ENCODE measurements around the gene SLC25A13. TPM values are rescaled to one million over a fixed set of nuclear protein-coding genes. Genes with fewer than 3 reads are reported as not detected.

SLC25A13 gene
- total RNA-seq, 2 experiments from 2014 or later, result 7.3 to 7.8 TPM

- Mint-ChIP-seq H3K36me3 (ENCODE audit: low read depth) (no peaks in the 10 kb centered on the region), H3K27ac (no peak overlapping the region), H3K4me3 (no peak overlapping the region), H3K9me3 (no peaks in the 10 kb centered on the region), H3K4me1 (no peaks in the 10 kb centered on the region), H3K27me3 (no peaks in the 10 kb centered on the region)
- no peak for DNase-seq
- POLR2A ChIA-PET, result no interaction called here
- CTCF ChIA-PET, result no interaction called here
These were observed 200.1 kb downstream of the SLC25A13 start for GRCh38 chr7:96121752-96122151.

DNA sequence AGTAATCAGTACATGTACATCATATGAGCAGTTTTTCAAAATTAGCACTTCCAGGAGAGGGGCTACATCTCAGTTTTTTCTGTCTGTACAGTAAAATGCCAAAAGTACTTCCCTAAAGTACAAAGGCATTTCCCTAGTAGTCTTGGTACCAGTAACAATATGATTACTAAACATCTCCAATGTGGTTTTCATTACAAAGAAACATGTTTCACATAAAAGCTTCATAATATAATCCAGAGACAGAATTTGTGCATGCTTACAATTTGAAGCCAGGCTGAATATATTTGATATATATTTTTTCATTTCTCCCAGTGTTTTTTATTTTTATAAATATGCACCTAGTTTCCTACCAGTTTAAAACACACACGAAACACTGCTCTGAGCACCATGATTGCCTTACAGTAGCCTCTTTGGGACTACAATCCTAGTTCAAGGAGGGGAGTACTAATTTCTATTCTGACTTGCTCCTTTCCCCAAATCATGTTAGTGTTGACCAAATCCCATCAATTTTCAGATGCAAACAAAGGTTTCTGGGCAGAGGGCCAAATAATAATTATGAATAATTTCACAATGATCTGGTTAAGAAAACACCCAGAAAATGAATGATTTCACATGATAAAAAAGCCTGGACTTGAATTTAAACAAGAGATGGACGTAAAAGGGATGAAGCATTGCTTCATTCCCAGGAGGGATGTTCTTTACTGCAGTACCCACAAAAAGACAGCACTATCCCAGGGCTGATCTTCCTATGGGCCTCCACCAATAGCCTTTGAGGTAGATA, 201.3 kb downstream of the SLC25A13 start:
- no peaks in the 10 kb centered on the region for H3K4me1 Mint-ChIP-seq
- DNase-seq, result no peak
- H3K27ac Mint-ChIP-seq, result no peak overlapping the region
- H3K4me3 Mint-ChIP-seq, result no peak overlapping the region
- POLR2A ChIA-PET, result no interaction called here
- H3K9me3 Mint-ChIP-seq, result no peaks in the 10 kb centered on the region
- no peaks in the 10 kb centered on the region for H3K36me3 Mint-ChIP-seq (ENCODE audit: low read depth)
- H3K27me3 Mint-ChIP-seq, result no peaks in the 10 kb centered on the region
- CTCF ChIA-PET, result no interaction called here

DNA sequence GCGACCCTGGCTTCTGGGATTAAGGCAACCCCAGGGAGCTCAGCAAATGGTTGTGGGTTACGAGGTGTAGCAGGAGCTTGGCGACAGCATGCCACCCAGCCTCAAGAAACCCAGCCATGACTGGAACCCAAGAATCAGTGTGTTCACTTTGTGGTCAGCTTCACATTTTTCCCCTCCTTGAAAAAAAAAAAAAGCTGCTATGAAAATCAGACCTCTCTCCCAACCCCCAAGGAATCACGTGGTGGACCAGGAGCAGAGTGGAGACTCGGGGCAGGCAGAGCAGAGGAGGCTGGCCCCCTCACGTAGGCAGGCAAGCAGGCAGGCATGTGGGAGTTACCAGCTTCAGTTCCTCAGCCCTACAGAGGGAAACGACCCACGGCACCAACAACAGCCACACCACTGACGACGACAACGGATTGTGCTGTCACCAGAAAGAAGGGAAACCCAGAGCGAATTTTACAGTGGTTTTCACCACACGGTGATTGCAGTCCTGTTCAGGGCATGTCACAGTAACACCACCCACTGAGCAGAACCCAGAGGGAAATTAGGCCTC, 203.4 kb downstream of the SLC25A13 start:
- H3K4me3 Mint-ChIP-seq, result no peak overlapping the region
- H3K27me3 Mint-ChIP-seq, result no peaks in the 10 kb centered on the region
- H3K27ac Mint-ChIP-seq, result no peak overlapping the region
- H3K36me3 Mint-ChIP-seq (ENCODE audit: low read depth), result no peaks in the 10 kb centered on the region
- H3K9me3 Mint-ChIP-seq, result no peaks in the 10 kb centered on the region
- no peak for DNase-seq
- H3K4me1 Mint-ChIP-seq, result no peaks in the 10 kb centered on the region
- ChIA-PET CTCF (no interaction called here), POLR2A (no interaction called here)

DNA sequence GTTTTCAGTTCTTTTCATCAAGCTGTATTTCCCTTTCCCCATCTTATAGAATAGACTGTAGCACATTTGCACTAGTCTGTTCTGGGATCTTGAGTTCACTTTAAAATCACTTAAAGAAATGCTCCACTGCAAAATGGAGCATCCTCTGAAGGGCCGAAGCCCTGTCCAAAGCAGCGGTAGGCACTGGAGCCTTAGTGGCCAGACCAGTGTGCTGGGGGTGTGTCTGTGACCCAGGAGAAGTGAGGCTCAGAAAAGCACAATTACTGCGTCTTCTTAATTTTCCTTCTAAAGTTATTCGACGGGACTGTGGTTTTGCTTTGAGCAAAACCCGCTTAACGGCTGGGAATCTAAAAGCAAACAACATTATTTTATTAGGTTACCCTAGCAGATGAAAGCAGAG, 205.7 kb downstream of the SLC25A13 start:
- H3K36me3 Mint-ChIP-seq (ENCODE audit: low read depth), result no peaks in the 10 kb centered on the region
- DNase-seq, result no peak
- peaks cover 3% of the 10 kb centered on the region for H3K27me3 Mint-ChIP-seq
- H3K9me3 Mint-ChIP-seq, result no peaks in the 10 kb centered on the region
- no peak overlapping the region for H3K4me3 Mint-ChIP-seq
- no peaks in the 10 kb centered on the region for H3K4me1 Mint-ChIP-seq
- H3K27ac Mint-ChIP-seq, result no peak overlapping the region
- POLR2A ChIA-PET, result no interaction called here
- CTCF ChIA-PET, result no interaction called here

DNA sequence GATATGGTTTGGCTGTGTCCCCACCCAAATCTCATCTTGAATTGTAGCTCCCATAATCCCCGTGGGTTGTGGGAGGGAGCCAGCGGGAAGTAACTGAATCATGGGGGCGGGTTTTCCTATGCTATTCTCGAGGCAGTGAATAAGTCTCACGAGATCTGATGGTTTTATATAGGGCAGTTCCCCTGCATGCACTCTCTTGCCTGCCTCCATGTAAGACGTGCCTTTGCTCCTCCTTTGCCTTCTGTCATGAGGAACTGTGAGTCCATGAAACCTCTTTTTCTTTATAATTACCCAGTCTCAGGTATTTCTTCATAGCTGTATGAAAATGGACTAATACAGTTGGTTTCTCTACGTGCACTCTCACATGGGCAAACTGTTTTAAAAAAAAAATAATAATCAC, 207.7 kb downstream of the SLC25A13 start:
- Mint-ChIP-seq H3K9me3 (no peaks in the 10 kb centered on the region), H3K4me3 (no peak overlapping the region), H3K27me3 (peaks cover 8% of the 10 kb centered on the region), H3K27ac (no peak overlapping the region), H3K4me1 (no peaks in the 10 kb centered on the region), H3K36me3 (ENCODE audit: low read depth) (no peaks in the 10 kb centered on the region)
- DNase-seq, result no peak
- ChIA-PET CTCF (no interaction called here), POLR2A (no interaction called here)

DNA sequence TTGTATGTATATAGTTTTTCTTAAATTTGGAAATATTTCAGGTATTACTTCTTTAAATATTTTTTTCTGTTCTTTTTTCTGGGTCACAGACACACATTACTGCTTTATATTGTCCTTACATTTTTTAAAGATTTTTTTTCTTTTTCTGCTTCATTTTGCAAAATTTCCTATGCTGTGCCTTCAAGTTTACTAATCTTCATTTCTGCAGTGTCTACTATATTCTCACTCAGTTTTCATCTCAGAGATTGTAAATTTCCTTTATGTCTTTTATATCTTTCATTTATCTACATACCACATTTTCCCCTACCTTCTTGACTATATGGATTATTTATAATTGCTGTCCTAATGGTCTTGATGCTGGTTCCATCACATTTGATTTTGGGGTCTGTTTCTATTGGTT, 210.5 kb downstream of the SLC25A13 start:
- CTCF ChIA-PET, result no interaction called here
- POLR2A ChIA-PET, result no interaction called here
- no peaks in the 10 kb centered on the region for H3K4me1 Mint-ChIP-seq

DNA sequence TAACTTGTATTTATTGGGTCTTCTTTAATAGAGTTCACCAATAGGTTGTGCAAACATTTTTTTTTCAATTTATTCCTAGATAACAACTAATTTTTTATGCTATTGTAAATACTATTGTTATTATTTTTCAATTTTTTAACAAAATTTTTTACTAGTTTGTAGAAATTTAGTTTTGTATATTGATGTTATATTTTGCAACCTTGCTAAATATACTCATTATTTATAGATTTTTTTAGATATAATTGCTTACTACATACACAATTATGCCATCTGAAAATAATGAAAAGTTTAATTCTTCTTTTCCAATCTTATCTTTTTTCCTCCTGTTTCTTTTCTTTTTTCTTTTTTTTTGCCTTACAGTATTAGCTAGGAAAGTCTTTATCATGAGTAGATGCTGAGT, 216.9 kb downstream of the SLC25A13 start:
- ChIA-PET POLR2A (no interaction called here), CTCF (no interaction called here)
- Mint-ChIP-seq H3K36me3 (ENCODE audit: low read depth) (no peaks in the 10 kb centered on the region), H3K4me3 (no peak overlapping the region), H3K4me1 (no peaks in the 10 kb centered on the region), H3K27ac (no peak overlapping the region), H3K27me3 (peaks cover 5% of the 10 kb centered on the region), H3K9me3 (peaks cover 2% of the 10 kb centered on the region)
- no peak for DNase-seq

More for the DNA sequence above, 210.5 kb downstream of the SLC25A13 start:
- Mint-ChIP-seq H3K9me3 (no peaks in the 10 kb centered on the region), H3K27ac (no peak overlapping the region), H3K27me3 (peaks cover 8% of the 10 kb centered on the region), H3K36me3 (ENCODE audit: low read depth) (no peaks in the 10 kb centered on the region), H3K4me3 (no peak overlapping the region)
- no peak for DNase-seq

DNA sequence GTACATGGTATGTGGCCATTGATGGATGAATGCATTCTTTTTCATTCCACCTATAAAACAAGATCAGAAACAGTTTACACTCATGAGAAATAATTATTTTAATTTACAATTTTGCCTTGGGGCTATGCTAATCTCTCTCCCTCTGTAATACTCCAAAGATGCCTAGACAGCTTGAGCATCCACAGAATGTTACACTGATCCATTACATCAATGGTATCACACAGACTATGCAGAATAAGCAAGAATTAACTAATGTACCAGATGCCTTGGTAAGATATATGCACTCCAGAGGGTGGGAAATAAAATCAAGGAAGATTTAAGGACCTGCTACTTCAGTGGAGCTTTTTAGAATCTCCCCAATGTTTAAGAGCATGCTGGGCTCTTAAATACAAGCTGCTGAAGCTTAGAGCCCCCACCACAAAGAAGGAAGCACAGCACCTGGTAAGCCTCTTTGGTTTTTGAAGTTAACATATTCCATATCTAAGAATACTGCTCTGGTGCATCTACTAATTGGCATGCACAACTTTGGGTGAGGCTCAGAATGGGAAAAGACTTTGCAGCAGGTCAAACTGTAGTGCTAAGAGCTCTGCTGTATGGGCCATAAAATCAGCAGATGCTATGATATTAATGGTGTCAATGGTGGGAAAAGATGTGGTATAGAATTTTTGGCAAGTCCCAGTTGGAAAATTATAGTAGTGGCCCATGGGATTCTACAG, 219.6 kb downstream of the SLC25A13 start:
- ChIA-PET CTCF (no interaction called here), POLR2A (no interaction called here)
- Mint-ChIP-seq H3K4me3 (no peak overlapping the region), H3K9me3 (peaks cover 2% of the 10 kb centered on the region), H3K27ac (no peak overlapping the region), H3K36me3 (ENCODE audit: low read depth) (no peaks in the 10 kb centered on the region), H3K27me3 (peaks cover 4% of the 10 kb centered on the region), H3K4me1 (no peaks in the 10 kb centered on the region)
- no peak for DNase-seq

- ChIA-PET CTCF (no interaction called here), POLR2A (no interaction called here)
- Mint-ChIP-seq H3K9me3 (peaks cover 2% of the 10 kb centered on the region), H3K4me1 (no peaks in the 10 kb centered on the region), H3K27me3 (peaks cover 5% of the 10 kb centered on the region), H3K36me3 (ENCODE audit: low read depth) (no peaks in the 10 kb centered on the region), H3K27ac (no peak overlapping the region), H3K4me3 (no peak overlapping the region)
- no peak for DNase-seq
These were observed 221.2 kb downstream of the SLC25A13 start for GRCh38 chr7:96100737-96101136.

DNA sequence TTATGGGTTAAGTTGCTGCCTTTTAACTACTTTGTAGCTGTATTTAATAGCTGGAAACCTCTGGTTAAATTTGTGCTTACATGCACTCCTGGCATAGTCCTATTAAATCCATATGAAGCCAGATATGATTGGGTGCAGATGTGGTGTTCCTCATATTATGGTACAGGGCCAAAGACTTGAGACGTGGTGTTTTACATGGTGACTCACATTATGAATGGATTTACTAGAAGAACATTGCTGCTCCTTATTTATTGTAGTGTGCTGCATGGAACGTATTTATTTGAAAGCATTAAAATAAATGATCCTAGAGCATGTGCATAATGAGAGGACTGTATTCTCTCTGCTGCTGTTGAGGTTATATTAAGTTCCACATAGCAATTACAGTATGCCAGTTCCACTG, 224.1 kb downstream of the SLC25A13 start:
- ChIA-PET CTCF (interaction anchor here (1.0 kb wide), 1 partner anchor 22 kb away, joined by 6 read pairs; no protein-coding TSS in a partner anchor), POLR2A (no interaction called here)
- DNase-seq, result no peak
- Mint-ChIP-seq H3K27ac (no peak overlapping the region), H3K27me3 (peaks cover 10% of the 10 kb centered on the region), H3K4me1 (no peaks in the 10 kb centered on the region), H3K36me3 (ENCODE audit: low read depth) (no peaks in the 10 kb centered on the region), H3K4me3 (no peak overlapping the region), H3K9me3 (peaks cover 2% of the 10 kb centered on the region)

- CTCF ChIA-PET, result no interaction called here
- POLR2A ChIA-PET, result no interaction called here
- no peak overlapping the region for H3K4me3 Mint-ChIP-seq
- no peaks in the 10 kb centered on the region for H3K9me3 Mint-ChIP-seq
- no peak overlapping the region for H3K27ac Mint-ChIP-seq
- no peaks in the 10 kb centered on the region for H3K36me3 Mint-ChIP-seq (ENCODE audit: low read depth)
- H3K27me3 Mint-ChIP-seq, result peaks cover 17% of the 10 kb centered on the region
- H3K4me1 Mint-ChIP-seq, result no peaks in the 10 kb centered on the region
- DNase-seq, result no peak
These were observed 228.5 kb downstream of the SLC25A13 start for GRCh38 chr7:96093435-96093834.

DNA sequence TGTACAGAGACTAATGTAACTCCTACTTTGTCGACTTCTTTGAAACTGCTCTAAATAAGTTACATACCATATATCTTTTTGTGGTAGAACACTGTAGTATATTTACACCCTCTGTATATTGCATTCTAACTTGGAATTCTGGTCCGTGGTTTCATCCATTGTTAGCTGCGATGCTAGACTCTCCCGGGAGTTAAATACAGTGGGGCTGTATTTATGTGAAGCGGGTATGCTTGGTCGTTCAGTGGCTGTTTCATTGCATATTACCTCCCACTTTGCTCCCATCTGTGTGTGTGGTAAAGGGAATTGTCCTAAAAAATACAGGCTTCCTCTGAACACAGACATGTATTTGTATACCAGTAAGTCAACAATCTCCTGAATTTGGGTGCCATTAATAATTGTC, 231.1 kb downstream of the SLC25A13 start:
- Mint-ChIP-seq H3K4me1 (no peaks in the 10 kb centered on the region), H3K4me3 (no peak overlapping the region), H3K27me3 (peaks cover 18% of the 10 kb centered on the region), H3K27ac (no peak overlapping the region), H3K36me3 (ENCODE audit: low read depth) (no peaks in the 10 kb centered on the region), H3K9me3 (no peaks in the 10 kb centered on the region)
- DNase-seq, result no peak
- POLR2A ChIA-PET, result no interaction called here
- CTCF ChIA-PET, result no interaction called here

- Mint-ChIP-seq H3K4me1 (no peaks in the 10 kb centered on the region), H3K4me3 (no peak overlapping the region), H3K27ac (no peak overlapping the region), H3K36me3 (ENCODE audit: low read depth) (no peaks in the 10 kb centered on the region), H3K27me3 (peaks cover 15% of the 10 kb centered on the region), H3K9me3 (no peaks in the 10 kb centered on the region)
- ChIA-PET CTCF (no interaction called here), POLR2A (no interaction called here)
- no peak for DNase-seq
These were observed 232.4 kb downstream of the SLC25A13 start for GRCh38 chr7:96089511-96089910.

GRCh38 chr7:96088579-96088978, 233.3 kb downstream of the SLC25A13 start:
- no peaks in the 10 kb centered on the region for H3K4me1 Mint-ChIP-seq
- H3K27me3 Mint-ChIP-seq, result peaks cover 14% of the 10 kb centered on the region
- H3K9me3 Mint-ChIP-seq, result no peaks in the 10 kb centered on the region
- no peak overlapping the region for H3K4me3 Mint-ChIP-seq
- POLR2A ChIA-PET, result no interaction called here
- H3K27ac Mint-ChIP-seq, result no peak overlapping the region
- DNase-seq, result no peak
- CTCF ChIA-PET, result no interaction called here
- no peaks in the 10 kb centered on the region for H3K36me3 Mint-ChIP-seq (ENCODE audit: low read depth)

All from activated CD4-positive, alpha-beta memory T cell treated with anti-CD3 and anti-CD28 coated beads, Interleukin-2, amount 10 ng/mL, durations not matched to agents 7 days and 5 days (primary cell).